ENCODE results near the gene PLP2.

The PLP2 gene

GRCh38 chrX:49190821-49191573 is 19.3 kb downstream of the PLP2 start:
- Histone ChIP-seq H3K4ac (ENCODE audit: low read depth, low read length) (peak overlapping the region; percentile 74), H3K36me3 (ENCODE audit: control insufficient read depth, insufficient read depth, low read length) (no peaks in the 10 kb centered on the region), H3K79me1 (ENCODE audit: low read length) (no peaks in the 10 kb centered on the region), H3K4me3 (ENCODE audit: low read length) (peak overlapping the region; percentile 23), H3K27me3 (ENCODE audit: insufficient read depth, low read length, poor library complexity) (no peaks in the 10 kb centered on the region), H3K79me2 (ENCODE audit: control insufficient read depth, insufficient read depth, low read length) (no peaks in the 10 kb centered on the region), H2BK120ac (ENCODE audit: low read depth, low read length) (peak overlapping the region; percentile 40), H2BK15ac (replicated peaks; ENCODE audit: low read depth) (no peak overlapping the region), H2BK5ac (ENCODE audit: low read length) (no peak overlapping the region), H3K23ac (ENCODE audit: low read length) (no peak overlapping the region), H3K9ac (ENCODE audit: low read length) (peak overlapping the region; percentile 71), H3K18ac (ENCODE audit: low read length) (peak overlapping the region; percentile 95), H4K5ac (ENCODE audit: low read length) (no peak overlapping the region), H3K27ac (ENCODE audit: low read depth, low read length) (peak overlapping the region; percentile 90), H3K4me2 (ENCODE audit: low read length) (peak overlapping the region; percentile 2), H4K8ac (ENCODE audit: low read depth, low read length) (no peak overlapping the region), H3K4me1 (ENCODE audit: control insufficient read depth, low read depth, low read length) (no peaks in the 10 kb centered on the region), H2AK5ac (ENCODE audit: low read length) (no peak overlapping the region), H3K56ac (ENCODE audit: low read length) (peak overlapping the region; percentile 85)
- WGBS (ENCODE audit: extremely low coverage, insufficient coverage, low lambda C conversion rate): no CpG with 5 or more reads among the region's 32 CpGs
- DNase-seq: peak; percentile 100

- peak overlapping the region; percentile 74 for H3K4ac ChIP-seq (ENCODE audit: low read depth, low read length)
- no CpG with 5 or more reads among the region's 34 CpGs for WGBS (ENCODE audit: extremely low coverage, insufficient coverage, low lambda C conversion rate)
- H3K27ac ChIP-seq (ENCODE audit: low read depth, low read length): peak overlapping the region; percentile 90
- peak overlapping the region; percentile 23 for H3K4me3 ChIP-seq (ENCODE audit: low read length)
- no peak overlapping the region for H2BK5ac ChIP-seq (ENCODE audit: low read length)
- H3K56ac ChIP-seq (ENCODE audit: low read length): peak overlapping the region; percentile 85
- no peak overlapping the region for H4K8ac ChIP-seq (ENCODE audit: low read depth, low read length)
- H3K36me3 ChIP-seq (ENCODE audit: control insufficient read depth, insufficient read depth, low read length): no peaks in the 10 kb centered on the region
- H3K4me1 ChIP-seq (ENCODE audit: control insufficient read depth, low read depth, low read length): no peaks in the 10 kb centered on the region
- no peaks in the 10 kb centered on the region for H3K79me1 ChIP-seq (ENCODE audit: low read length)
- no peak overlapping the region for H3K23ac ChIP-seq (ENCODE audit: low read length)
- peak; percentile 32 for DNase-seq
- peak overlapping the region; percentile 71 for H3K9ac ChIP-seq (ENCODE audit: low read length)
- peak overlapping the region; percentile 95 for H3K18ac ChIP-seq (ENCODE audit: low read length)
- H2AK5ac ChIP-seq (ENCODE audit: low read length): no peak overlapping the region
- H3K79me2 ChIP-seq (ENCODE audit: control insufficient read depth, insufficient read depth, low read length): no peaks in the 10 kb centered on the region
- H3K27me3 ChIP-seq (ENCODE audit: insufficient read depth, low read length, poor library complexity): no peaks in the 10 kb centered on the region
- no peak overlapping the region for H4K5ac ChIP-seq (ENCODE audit: low read length)
- H3K4me2 ChIP-seq (ENCODE audit: low read length): peak overlapping the region; percentile 2
- H2BK120ac ChIP-seq (ENCODE audit: low read depth, low read length): peak overlapping the region; percentile 40
- H2BK15ac ChIP-seq (replicated peaks; ENCODE audit: low read depth): no peak overlapping the region
Measured at GRCh38 chrX:49191574-49192011, 19.9 kb downstream of the PLP2 start.

- Histone ChIP-seq H2BK15ac (replicated peaks; ENCODE audit: low read depth) (no peak overlapping the region), H3K4ac (ENCODE audit: low read depth, low read length) (no peak overlapping the region), H3K9ac (ENCODE audit: low read length) (no peak overlapping the region), H3K56ac (ENCODE audit: low read length) (no peak overlapping the region), H3K18ac (ENCODE audit: low read length) (no peak overlapping the region), H3K4me2 (ENCODE audit: low read length) (no peak overlapping the region), H3K27ac (ENCODE audit: low read depth, low read length) (no peak overlapping the region), H3K4me3 (ENCODE audit: low read length) (no peak overlapping the region), H4K8ac (ENCODE audit: low read depth, low read length) (no peak overlapping the region), H2AK5ac (ENCODE audit: low read length) (no peak overlapping the region), H3K36me3 (ENCODE audit: control insufficient read depth, insufficient read depth, low read length) (no peaks in the 10 kb centered on the region), H3K79me2 (ENCODE audit: control insufficient read depth, insufficient read depth, low read length) (no peaks in the 10 kb centered on the region), H3K4me1 (ENCODE audit: control insufficient read depth, low read depth, low read length) (no peaks in the 10 kb centered on the region), H3K79me1 (ENCODE audit: low read length) (no peaks in the 10 kb centered on the region), H2BK120ac (ENCODE audit: low read depth, low read length) (no peak overlapping the region), H3K27me3 (ENCODE audit: insufficient read depth, low read length, poor library complexity) (no peaks in the 10 kb centered on the region), H2BK5ac (ENCODE audit: low read length) (no peak overlapping the region), H4K5ac (ENCODE audit: low read length) (no peak overlapping the region), H3K23ac (ENCODE audit: low read length) (no peak overlapping the region)
- peak; percentile 46 for DNase-seq
- WGBS (ENCODE audit: extremely low coverage, insufficient coverage, low lambda C conversion rate): no CpG with 5 or more reads among the region's 10 CpGs
Measured at GRCh38 chrX:49192722-49193328, 21.1 kb downstream of the PLP2 start.

GRCh38 chrX:49193542-49193964 is 21.9 kb downstream of the PLP2 start:
- H3K4me1 ChIP-seq (ENCODE audit: control insufficient read depth, low read depth, low read length): no peaks in the 10 kb centered on the region
- H3K79me1 ChIP-seq (ENCODE audit: low read length): no peaks in the 10 kb centered on the region
- no peak overlapping the region for H3K4me3 ChIP-seq (ENCODE audit: low read length)
- no peak for DNase-seq
- no peak overlapping the region for H3K27ac ChIP-seq (ENCODE audit: low read depth, low read length)
- no peak overlapping the region for H3K56ac ChIP-seq (ENCODE audit: low read length)
- H3K9ac ChIP-seq (ENCODE audit: low read length): no peak overlapping the region
- no peak overlapping the region for H3K4ac ChIP-seq (ENCODE audit: low read depth, low read length)
- no CpG with 5 or more reads among the region's 2 CpGs for WGBS (ENCODE audit: extremely low coverage, insufficient coverage, low lambda C conversion rate)
- no peaks in the 10 kb centered on the region for H3K36me3 ChIP-seq (ENCODE audit: control insufficient read depth, insufficient read depth, low read length)
- H3K27me3 ChIP-seq (ENCODE audit: insufficient read depth, low read length, poor library complexity): no peaks in the 10 kb centered on the region
- H3K79me2 ChIP-seq (ENCODE audit: control insufficient read depth, insufficient read depth, low read length): no peaks in the 10 kb centered on the region
- no peak overlapping the region for H3K23ac ChIP-seq (ENCODE audit: low read length)
- H2BK120ac ChIP-seq (ENCODE audit: low read depth, low read length): no peak overlapping the region
- H4K5ac ChIP-seq (ENCODE audit: low read length): no peak overlapping the region
- H3K4me2 ChIP-seq (ENCODE audit: low read length): no peak overlapping the region
- H2BK15ac ChIP-seq (replicated peaks; ENCODE audit: low read depth): no peak overlapping the region
- no peak overlapping the region for H3K18ac ChIP-seq (ENCODE audit: low read length)
- no peak overlapping the region for H2AK5ac ChIP-seq (ENCODE audit: low read length)
- no peak overlapping the region for H4K8ac ChIP-seq (ENCODE audit: low read depth, low read length)
- no peak overlapping the region for H2BK5ac ChIP-seq (ENCODE audit: low read length)

- Histone ChIP-seq H3K18ac (ENCODE audit: low read length) (no peak overlapping the region), H2BK15ac (replicated peaks; ENCODE audit: low read depth) (no peak overlapping the region), H3K79me2 (ENCODE audit: control insufficient read depth, insufficient read depth, low read length) (no peaks in the 10 kb centered on the region), H2BK5ac (ENCODE audit: low read length) (no peak overlapping the region), H3K79me1 (ENCODE audit: low read length) (no peaks in the 10 kb centered on the region), H3K27ac (ENCODE audit: low read depth, low read length) (no peak overlapping the region), H3K4ac (ENCODE audit: low read depth, low read length) (no peak overlapping the region), H2AK5ac (ENCODE audit: low read length) (no peak overlapping the region), H3K4me2 (ENCODE audit: low read length) (no peak overlapping the region), H4K5ac (ENCODE audit: low read length) (no peak overlapping the region), H3K23ac (ENCODE audit: low read length) (no peak overlapping the region), H3K27me3 (ENCODE audit: insufficient read depth, low read length, poor library complexity) (no peaks in the 10 kb centered on the region), H3K36me3 (ENCODE audit: control insufficient read depth, insufficient read depth, low read length) (no peaks in the 10 kb centered on the region), H4K8ac (ENCODE audit: low read depth, low read length) (no peak overlapping the region), H3K4me1 (ENCODE audit: control insufficient read depth, low read depth, low read length) (no peaks in the 10 kb centered on the region), H3K56ac (ENCODE audit: low read length) (no peak overlapping the region), H3K9ac (ENCODE audit: low read length) (no peak overlapping the region), H2BK120ac (ENCODE audit: low read depth, low read length) (no peak overlapping the region), H3K4me3 (ENCODE audit: low read length) (no peak overlapping the region)
- no CpG with 5 or more reads among the region's 13 CpGs for WGBS (ENCODE audit: extremely low coverage, insufficient coverage, low lambda C conversion rate)
- DNase-seq: no peak
Measured at GRCh38 chrX:49197543-49198087, 25.9 kb downstream of the PLP2 start.

Data from mesendoderm (in vitro differentiated cells).